ENCODE results near the gene SETD5. TPM values are rescaled to one million over a fixed set of nuclear protein-coding genes. Genes with fewer than 3 reads are reported as not detected.

Gene SETD5
- total and polyA plus RNA-seq, 2 donors (not counting 1 experiment from before 2014, with no cell fraction given) = 64.2 to 201 TPM

DNA sequence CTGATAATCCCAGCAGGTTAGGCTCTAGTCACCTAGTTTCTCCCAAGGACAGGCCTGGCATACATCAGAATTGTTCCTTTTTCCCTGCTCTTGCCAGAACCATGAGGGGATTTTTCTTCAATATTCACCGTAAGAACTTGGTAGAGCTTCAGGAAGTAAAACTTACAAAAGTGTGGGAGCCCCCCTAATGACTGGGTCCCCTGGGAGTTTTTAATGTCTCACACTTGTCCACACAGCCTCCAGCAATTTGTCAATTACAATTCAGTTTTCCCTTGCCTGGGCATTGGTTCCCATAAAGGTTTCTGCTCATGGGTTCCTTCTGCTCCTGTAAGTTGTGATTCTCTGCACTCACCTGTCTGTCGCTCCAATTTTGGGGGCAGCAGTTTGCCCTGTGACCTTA lies 127.7 kb downstream of the SETD5 start:
- intact Hi-C loops (cut with micrococcal nuclease) = no loop called here
- no peak overlapping the region for H3K4me2 ChIP-seq (replicated peaks; ENCODE audit: low read depth, low read length, poor library complexity, severe bottlenecking)
- POLR2A ChIA-PET = no interaction called here
- no peak overlapping the region for H3K4me3 ChIP-seq (ENCODE audit: control extremely low read depth in 1 of 5, extremely low read depth in 1 of 5, insufficient read depth in 1 of 5, low read depth in 2 of 5, low read length in 4 of 5)
- no peaks in the 10 kb centered on the region for H3K9me3 ChIP-seq (ENCODE audit: control extremely low read depth in 1 of 3, control insufficient read depth in 2 of 3, insufficient read depth in 1 of 3, low read length in 2 of 3)
- Mint-ChIP-seq H3K27ac (no peak overlapping the region), H3K9me3 (ENCODE audit: insufficient read depth) (no peaks in the 10 kb centered on the region), H3K27me3 (peaks cover 40% of the 10 kb centered on the region), H3K4me1 (no peaks in the 10 kb centered on the region), H3K4me3 (no peak overlapping the region)
- no peak for TF ChIP-seq CTCF (IDR thresholded peaks at IDR 0.05)
- no peak for TF ChIP-seq EZH2 (IDR thresholded peaks at IDR 0.05; ENCODE audit: borderline replicate concordance, insufficient read depth, low read depth, low read length, poor library complexity, severe bottlenecking)
- H2AFZ ChIP-seq (ENCODE audit: insufficient read depth, low read depth, low read length, poor library complexity, severe bottlenecking) = no peak overlapping the region
- H3K79me2 ChIP-seq (ENCODE audit: control insufficient read depth, insufficient read depth, low read length) = no peaks in the 10 kb centered on the region
- H3K27ac ChIP-seq (ENCODE audit: low read length in 2 of 2) = no peak overlapping the region
- no peaks in the 10 kb centered on the region for H3K4me1 ChIP-seq (ENCODE audit: control insufficient read depth in 2 of 2, insufficient read depth in 2 of 2, low read length in 2 of 2)
- DNase-seq = no peak
- CTCF ChIA-PET = no interaction called here
- ATAC-seq (ENCODE audit: low read depth) = no peak
- H3K36me3 ChIP-seq (replicated peaks in 1 of 2; ENCODE audit: control extremely low read depth in 1 of 2, control insufficient read depth in 1 of 2, extremely low read depth in 1 of 2, insufficient read depth in 2 of 2, low read length in 1 of 2) = no peaks in the 10 kb centered on the region
- peaks cover 0 to 13% (median 6%) of the 10 kb centered on the region in 4 experiments for H3K27me3 ChIP-seq (replicated peaks in 1 of 4; ENCODE audit: control extremely low read depth in 1 of 4, control insufficient read depth in 3 of 4, insufficient read depth in 4 of 4, low read length in 3 of 4)
- H4K20me1 ChIP-seq (ENCODE audit: control insufficient read depth, insufficient read depth, low read length, poor library complexity, severe bottlenecking) = no peaks in the 10 kb centered on the region
- H3K9ac ChIP-seq (ENCODE audit: low read length) = no peak overlapping the region
- WGBS (ENCODE audit: insufficient coverage) = no CpG with 5 or more reads among the region's 2 CpGs

Other genes starting within 250 kb of the SETD5 start
- 1.5 and 3.4 TPM in 2 replicates for gene SRGAP3, start 148.0 kb upstream of the SETD5 start, total RNA-seq
- gene SRGAP3, start 148.0 kb upstream of the SETD5 start, polyA plus RNA-seq = 0.78 and 1.4 TPM in 2 replicates
- 30.6 and 32.1 TPM in 2 replicates for gene THUMPD3, start 34.6 kb upstream of the SETD5 start, total RNA-seq
- 10.1 and 13.7 TPM in 2 replicates for gene THUMPD3, start 34.6 kb upstream of the SETD5 start, polyA plus RNA-seq
- not detected in 2 replicates for gene LHFPL4, start 156.2 kb downstream of the SETD5 start, total RNA-seq
- not detected in 2 replicates for gene LHFPL4, start 156.2 kb downstream of the SETD5 start, polyA plus RNA-seq

All from B cell (primary cell).